GM19452 (cell line): ENCODE results near the gene KRT8.

Source experiments
- ATAC-seq: cut with Tn5 transposase; IDR thresholded peaks from one replicate; pipeline ENCODE4 v1.9.1; 2021; ENCODE audit not compliant: unreplicated experiment

The KRT8 gene

DNA sequence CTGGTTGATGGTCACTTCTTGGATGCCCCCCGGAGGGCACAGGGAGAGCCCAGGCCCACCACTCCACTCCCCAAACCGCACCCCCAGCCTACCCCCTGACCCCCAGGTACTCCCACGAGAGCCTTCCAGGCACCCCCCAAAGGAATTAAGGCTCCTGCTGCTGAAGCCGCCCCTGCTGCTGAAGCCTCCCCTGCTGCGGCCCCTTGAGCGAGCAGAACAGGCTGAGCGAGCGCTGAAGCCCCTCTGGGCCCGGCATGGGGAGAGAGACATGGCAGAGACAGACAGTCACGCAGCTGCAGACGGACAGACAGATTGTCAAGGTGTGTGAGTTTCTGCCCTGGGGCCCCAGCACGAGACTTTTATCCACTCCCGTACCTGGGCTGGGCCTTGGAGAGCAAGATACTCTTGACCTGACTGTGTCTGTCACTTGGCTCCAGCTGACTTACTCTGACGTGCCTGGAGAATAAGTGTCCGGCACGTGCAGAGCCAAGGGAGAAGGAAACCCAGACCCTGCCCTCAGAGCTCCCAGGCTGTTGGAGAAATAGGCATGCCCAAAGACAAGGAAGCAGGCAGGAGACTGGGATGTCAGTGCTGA lies 56.1 kb downstream of the KRT8 start, which contains the start of gene KRT78:
Gene KRT78, minus strand, starts transcription at position 334 of the 595 bp plus-strand sequence. Its CDS starts 64 bp downstream, at position 270.
- ATAC-seq = no peak

DNA sequence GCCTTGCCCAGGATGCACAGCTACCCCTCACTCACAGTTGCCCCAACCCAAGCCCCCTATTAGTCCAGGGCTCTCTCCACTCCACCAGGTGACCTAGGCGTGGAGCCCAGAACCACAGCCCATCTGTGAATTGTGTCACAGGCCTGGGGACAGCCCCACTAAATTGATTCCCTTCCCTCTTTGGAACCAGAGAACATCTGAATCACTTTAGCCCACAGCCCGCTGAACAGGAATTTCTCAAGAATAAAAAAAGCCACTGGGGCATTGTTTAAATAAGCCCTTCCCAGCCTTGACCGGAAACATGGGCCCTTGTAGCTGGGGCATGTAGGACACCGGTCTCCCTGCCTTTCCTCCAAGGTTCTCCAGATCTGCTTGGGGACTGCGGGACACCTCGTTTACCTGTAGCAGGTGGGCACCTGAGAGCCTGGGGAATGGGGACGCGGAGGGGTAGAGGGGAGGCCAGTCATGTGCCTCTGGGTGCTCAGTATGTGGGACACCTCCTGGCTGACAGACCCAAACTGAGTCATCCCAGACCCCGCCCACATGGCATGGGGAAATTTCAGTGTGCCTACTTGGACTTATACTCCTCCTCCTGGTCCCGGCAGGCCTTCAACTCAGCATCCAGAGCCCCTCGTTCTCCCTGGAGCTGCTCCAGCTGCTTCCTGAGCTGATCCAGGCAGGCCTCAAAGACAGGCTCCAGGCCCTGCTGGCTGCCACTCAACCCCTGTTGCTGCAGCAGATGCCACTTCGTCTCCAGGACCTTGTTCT lies 57.4 kb downstream of the KRT8 start:
- no peak for ATAC-seq
